Putamen (tissue), 1 donor: ENCODE data around the gene PPM1H.
"Not testable (repeated sequence)": the region's sequence is repeated elsewhere in the genome, so short reads cannot be mapped to it uniquely, and the experiment has no call there.

ENCODE experiments used
- DNase-seq: peaks from one replicate; pipeline ENCODE4 v3.0.0-alpha.2; 2016; ENCODE audit warnings: low spot score

PPM1H gene

DNA sequence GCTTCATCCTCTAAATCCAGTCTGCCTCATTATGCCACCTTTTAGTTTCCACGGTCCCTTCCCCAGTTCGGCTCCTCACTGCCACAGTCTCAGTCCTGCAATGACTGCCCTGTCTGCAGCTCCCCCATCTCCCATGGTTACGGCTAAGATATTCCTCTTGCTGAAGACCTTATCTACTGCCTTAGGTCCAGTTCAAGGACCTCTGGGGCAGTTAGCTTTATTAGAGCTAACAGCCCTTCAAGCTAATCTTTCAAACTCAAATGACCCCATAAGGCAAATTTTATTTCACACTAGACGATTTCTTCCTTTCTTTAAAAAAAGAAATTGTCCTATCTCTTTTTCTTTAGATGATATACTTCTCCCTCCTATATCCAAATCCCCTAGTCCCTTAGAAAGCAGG lies 253.6 kb downstream of the PPM1H start:
- no peak for DNase-seq

DNA sequence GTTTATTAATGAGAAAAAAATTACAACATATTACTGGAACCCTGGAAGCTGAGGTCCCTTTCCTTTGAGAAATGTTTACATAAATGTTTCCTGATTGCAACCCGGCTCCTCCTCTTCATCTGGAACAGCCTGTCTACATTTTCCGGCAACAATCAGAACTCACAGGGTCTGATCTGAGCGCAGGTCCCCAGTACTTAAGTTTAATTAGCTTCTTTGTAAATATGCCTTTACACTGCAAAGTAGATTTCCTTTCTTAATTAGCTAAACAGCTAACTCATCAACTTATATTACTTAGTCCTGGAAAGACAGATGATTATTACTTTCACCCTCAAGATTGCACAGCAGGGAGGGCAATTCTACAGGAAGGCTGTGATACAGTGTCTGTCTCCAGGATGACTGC lies 255.3 kb downstream of the PPM1H start:
- DNase-seq = no peak

DNA sequence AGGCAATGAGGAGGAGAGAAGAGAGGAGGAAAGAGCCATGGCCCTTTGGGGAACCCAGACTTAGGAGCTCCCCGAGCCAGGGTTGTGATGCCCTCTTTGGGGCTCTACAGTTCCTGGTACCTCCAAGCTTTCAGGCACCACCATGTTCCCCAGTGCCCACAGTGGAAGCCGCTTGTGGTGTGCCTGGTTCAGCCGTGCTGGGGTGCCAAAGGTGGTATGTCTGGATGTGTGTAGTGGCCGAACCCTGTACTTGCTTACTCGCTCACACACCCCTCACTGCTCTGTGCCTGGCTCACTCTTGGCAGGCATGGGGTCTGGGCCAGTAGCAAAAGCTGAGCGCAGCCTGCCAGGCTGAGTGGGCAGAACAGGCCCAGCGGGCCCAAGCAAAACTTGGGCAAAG lies 257.6 kb downstream of the PPM1H start:
- no peak for DNase-seq

DNA sequence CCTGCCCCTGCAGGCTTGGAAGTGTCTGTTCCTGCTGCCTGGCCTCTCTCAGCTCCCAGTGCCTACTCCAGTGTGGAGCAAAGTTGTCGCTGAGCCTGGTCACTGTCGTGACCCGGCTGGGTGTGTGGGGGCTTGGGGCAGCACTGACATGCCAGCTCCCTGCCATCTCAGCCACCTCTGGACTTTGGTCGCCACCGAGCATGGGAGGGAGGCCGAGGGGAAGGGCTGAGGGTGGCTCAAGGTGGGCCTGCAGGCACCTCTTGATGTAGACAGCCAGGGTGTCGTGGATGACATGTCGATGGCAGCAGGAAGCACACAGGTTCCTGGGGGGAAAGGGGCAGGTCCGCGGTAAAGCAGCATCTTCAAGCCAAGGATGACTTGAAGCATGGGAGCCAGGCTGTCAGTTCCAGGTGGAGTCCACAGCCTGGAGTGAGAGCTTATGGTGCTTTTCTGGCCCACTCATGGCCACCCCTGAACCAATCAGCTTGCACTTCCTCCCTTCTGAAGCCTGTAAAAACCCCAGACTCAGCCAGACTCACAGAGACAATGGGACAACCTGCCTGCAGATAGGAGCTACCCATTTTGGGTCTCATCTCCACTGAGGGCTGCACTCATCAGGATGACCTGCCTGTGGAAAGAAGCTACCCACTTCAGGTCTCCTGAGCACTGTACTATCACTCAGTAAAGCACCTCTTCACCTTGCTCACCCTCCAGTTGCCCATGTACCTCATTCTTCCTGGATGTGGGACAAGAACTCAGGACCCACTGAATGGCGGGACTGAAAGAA lies 258.2 kb downstream of the PPM1H start:
- DNase-seq = no peak

- DNase-seq = no peak
Measured at GRCh38 chr12:62673028-62673815, 261.7 kb downstream of the PPM1H start.

DNA sequence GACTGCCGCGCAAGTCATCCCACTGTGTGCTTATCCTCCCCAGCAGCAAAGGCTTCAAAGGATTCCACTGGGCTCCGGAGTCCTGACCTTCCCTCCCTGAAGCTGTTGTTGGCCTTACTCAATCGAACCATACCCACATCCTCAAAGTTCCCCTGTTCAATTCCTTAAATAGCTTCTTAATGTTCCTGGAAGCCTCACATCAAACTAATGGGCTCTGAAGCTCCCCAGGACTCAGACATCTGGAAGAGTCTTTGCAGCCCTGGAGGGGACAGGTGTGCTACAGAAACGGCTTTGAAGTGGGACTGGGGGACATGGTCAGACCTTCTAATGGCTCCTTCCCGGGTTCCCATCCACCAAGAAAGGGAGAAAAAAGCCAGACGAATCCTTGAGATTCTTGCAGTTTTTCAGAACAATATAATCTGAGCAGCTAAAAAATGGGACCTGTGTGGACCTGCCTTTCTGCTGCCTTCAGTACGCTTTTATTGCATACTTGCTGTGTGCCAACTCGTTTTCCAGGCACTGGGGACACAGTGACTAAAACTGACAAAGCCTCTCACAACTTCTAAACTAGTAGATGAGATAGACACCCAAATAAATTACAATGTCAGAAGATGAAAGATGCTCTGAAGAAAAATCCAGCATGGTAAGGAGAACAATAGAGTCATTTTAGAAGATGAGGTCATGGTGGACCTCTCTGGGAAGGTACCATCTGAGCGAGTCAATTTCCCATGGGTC lies 263.8 kb downstream of the PPM1H start:
- DNase-seq = no peak

GRCh38 chr12:62668782-62669181 lies 266.2 kb downstream of the PPM1H start:
- DNase-seq = no peak

DNA sequence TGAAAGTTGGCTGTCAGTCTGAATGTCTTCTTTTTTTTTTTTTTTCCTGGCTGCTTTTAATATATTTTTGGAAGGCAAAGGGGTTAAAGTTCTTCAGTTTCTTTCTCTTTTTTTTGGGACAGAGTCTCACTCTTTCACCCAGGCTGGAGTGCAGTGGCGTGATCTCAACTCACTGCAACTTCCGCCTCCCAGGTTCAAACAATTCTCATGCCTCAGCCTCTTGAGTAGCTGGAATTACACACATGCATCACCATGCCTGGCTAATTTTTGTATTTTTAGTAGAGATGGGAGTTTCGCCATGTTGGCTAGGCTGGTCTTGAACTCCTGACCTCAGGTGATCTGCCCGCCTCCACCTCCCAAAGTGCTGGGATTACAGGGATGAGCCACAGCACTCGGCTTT lies 270.0 kb downstream of the PPM1H start:
- not testable (repeated sequence) for DNase-seq

DNA sequence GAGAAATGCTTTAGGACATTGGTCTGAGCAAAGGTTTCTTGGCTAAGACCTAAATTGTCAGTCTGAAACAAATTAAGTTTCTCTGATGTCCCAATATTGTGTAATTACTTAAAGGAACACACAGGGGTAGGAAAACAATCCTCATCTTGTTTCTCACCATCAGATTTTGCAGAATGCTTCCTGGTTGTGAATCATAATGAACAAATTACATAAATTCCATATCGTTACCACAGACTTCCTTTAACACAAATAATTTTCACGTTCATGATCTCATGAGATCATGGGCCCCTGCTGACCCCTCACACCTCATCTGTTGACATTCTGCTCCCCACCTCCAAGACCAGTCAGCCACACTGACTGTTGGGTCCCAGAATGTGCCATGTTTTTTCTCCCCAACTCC lies 274.2 kb downstream of the PPM1H start:
- DNase-seq = no peak

DNA sequence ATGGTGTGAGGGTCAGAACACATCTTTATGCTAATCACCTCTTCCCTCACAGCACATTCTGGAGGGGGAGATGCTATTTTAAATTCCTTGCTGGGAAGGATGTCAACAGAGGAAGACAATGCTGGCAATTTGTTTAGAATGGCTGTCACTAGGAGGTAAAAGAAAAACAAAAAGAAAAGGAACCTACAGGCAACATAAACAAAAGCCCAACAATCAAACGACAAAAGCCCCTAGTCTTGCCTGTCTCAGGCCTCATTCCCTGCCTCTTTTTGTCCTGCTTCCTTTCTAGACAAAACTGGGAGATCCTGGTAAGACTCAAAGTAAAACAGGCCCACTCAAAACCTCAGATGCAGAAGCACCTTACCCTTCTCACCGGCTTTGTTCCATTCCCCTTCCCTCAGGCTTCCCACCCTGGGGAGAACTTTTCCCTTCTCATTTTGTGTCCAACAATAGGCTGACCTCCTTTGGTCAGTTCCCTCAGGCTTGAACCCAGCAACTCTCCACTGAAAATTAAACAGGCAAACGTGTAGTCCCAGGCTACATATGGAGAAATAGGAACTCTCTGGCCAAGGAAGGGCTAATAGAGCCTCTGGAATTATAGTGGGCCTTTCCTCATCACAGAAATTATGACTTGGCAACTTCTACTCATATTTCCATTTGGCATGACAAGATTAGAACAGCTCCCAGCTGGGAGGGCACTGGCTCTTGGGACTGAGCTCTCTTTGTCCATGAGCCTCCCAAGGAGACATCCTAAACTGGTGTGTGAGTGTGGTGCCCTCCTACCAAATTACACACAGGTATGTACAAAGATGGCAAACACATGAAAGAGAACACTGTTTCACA lies 275.3 kb downstream of the PPM1H start:
- no peak for DNase-seq

- no peak for DNase-seq
Measured at GRCh38 chr12:62658910-62659309, 276.0 kb downstream of the PPM1H start.

- no peak for DNase-seq
Measured at GRCh38 chr12:62657363-62657632, 277.7 kb downstream of the PPM1H start.

DNA sequence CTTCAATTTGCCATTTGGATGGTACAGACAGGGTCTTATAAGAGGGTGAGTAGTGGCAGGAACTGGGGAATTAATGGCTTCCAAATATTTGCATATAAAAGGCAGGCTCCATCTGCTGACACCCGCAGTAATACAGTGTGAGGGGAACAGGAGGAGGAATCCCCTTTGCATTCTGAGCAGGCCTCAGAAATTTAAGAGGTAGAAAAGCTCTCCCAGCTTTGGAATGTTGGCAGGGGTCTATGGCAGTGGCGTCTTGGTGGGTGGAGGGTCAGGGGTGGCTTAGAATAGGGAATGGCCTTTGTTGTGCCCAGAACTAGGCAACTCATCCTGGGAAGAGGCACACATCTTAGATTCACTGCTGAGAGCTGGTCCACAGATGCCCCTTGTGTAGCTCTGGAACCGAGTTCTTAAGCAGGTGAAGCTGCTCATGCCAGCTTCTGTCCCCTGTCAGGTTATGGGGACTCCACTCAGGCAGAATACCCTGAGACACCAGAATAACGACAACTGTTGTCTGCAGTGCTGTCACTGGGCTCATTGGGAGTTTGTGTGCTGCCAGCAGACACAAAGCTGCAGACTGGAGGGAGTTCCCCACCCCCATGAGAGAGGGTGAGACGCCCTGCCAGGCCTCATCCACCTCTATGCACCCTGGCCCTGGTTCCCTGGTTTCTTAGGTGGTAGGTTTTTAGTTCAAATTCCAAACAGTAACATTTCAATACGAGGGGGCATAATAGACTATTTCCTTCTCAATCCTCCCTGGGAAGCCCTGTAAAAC lies 278.2 kb downstream of the PPM1H start:
- DNase-seq = no peak

DNA sequence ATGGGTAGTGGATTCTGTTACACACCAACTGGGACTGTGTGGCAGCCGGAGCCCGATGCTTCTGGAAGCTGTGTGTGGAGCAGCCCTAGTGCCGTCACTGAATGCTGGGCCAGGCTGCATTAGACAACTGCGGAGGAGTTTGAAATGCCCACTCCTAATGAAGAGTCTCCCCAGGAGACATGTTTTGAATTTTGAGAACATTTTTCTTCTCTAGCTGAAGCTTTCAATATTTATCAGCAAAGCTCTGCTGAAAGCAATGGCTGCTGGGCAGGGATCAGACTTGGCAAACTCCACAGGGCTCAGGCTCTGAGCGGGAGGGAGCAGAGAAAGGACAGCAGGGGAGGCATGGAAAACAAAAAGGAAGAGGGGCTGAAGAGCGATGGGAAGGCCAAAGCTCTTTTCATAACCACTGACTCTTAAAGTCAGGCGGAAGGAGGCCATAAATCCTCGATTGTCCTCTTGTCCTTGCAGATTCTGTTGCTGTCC lies 279.2 kb downstream of the PPM1H start:
- DNase-seq = no peak

GRCh38 chr12:62654326-62655241 lies 280.4 kb downstream of the PPM1H start:
- no peak for DNase-seq

GRCh38 chr12:62653740-62654139 lies 281.2 kb downstream of the PPM1H start:
- DNase-seq = no peak

DNA sequence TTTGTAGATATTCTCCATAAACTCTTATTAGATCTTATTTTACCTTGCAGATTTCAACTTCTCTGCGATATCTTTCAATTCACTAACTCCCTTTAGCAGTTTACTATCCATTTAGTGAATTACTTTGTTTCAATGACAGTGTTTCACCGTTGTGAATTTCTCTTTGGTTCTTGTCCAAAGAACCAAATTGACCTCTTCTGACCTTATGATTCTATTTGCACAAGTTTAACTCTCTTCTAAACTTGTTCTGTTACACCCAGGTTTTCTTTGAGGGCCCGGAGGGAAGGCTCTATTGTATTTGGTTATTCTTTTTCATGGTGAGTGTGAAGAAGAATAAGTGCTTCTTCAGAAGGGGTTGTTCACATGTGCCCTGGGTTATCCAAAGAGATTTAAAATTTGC lies 281.6 kb downstream of the PPM1H start:
- DNase-seq = no peak

GRCh38 chr12:62651138-62651537 lies 283.8 kb downstream of the PPM1H start:
- DNase-seq = no peak

DNA sequence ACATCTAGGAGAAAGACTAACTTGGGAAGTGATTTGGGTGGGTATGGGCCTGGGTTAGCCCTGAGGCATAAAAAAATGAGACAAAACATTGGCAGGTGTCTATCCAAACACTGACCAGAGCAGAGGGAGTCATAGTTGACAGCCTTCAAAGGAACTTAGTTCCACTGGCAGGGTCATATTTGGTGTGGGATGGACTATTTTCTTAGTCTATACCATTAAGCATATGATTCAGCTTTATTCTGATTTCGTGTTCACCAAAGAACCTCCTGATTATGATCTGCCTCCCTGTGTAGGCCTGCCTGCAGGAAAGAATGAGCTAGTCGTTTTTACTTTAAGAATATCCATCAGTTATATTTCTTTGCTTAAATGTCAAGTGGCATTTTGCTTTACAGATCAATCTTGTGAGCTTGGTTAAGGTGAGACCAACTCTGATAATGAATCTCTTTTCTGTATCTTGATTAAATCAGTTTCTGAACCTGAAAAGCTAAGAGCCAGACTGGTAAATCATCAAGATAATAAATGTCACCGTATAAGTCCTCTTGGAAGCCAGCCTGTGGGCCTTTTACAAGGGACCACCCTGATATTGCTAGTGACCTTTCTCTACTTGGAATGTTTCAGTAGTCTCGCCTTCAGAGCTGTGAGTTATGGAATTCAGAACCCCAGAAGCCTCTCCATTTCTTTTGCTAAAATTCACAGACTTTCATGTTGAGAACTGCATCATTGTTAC lies 285.4 kb downstream of the PPM1H start:
- no peak for DNase-seq
